ENCODE results near the gene GOLGA6L2.
"Not testable (repeated sequence)": the region's sequence is repeated elsewhere in the genome, so short reads cannot be mapped to it uniquely, and the experiment has no call there.

The GOLGA6L2 gene

DNA sequence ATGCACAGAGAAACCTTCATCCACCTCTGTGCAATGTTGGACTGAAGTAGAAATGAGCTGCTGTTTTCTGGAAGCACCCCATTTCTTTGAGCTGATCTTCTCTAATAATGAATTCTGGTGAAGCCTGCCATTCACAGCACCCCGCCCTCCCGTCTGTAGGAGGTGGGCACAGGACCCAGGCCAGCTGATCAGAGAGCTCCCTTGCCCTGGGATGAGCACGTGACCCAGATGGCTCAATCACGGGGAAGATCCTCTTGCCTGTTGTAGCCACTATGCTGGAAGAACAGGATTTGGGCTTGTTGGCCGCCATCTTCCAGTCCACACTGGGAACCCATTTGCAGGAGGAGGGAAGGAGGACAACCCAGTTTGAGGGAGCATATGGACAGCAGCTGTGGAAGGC is 44.5 kb downstream of the GOLGA6L2 start:
- Histone ChIP-seq H3K27ac (peak overlapping the region; percentile 81), H3K4me3 (no peak overlapping the region), H3K4me1 (peaks cover 0 to 74% (median 18%) of the 10 kb centered on the region in 4 donors), H3K36me3 (no peaks in the 10 kb centered on the region), H3K27me3 (no peaks in the 10 kb centered on the region), H3K9me3 (peaks cover 0 to 4% (median 0%) of the 10 kb centered on the region in 3 donors)
- TF ChIP-seq, protein P1, sequence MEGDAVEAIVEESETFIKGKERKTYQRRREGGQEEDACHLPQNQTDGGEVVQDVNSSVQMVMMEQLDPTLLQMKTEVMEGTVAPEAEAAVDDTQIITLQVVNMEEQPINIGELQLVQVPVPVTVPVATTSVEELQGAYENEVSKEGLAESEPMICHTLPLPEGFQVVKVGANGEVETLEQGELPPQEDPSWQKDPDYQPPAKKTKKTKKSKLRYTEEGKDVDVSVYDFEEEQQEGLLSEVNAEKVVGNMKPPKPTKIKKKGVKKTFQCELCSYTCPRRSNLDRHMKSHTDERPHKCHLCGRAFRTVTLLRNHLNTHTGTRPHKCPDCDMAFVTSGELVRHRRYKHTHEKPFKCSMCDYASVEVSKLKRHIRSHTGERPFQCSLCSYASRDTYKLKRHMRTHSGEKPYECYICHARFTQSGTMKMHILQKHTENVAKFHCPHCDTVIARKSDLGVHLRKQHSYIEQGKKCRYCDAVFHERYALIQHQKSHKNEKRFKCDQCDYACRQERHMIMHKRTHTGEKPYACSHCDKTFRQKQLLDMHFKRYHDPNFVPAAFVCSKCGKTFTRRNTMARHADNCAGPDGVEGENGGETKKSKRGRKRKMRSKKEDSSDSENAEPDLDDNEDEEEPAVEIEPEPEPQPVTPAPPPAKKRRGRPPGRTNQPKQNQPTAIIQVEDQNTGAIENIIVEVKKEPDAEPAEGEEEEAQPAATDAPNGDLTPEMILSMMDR (IDR thresholded peaks at IDR 0.05) = no peak
- DNase-seq = no peak
- intact Hi-C loops (cut with DNase I; ENCODE audit: low total_unique reads) = no loop called here

DNA sequence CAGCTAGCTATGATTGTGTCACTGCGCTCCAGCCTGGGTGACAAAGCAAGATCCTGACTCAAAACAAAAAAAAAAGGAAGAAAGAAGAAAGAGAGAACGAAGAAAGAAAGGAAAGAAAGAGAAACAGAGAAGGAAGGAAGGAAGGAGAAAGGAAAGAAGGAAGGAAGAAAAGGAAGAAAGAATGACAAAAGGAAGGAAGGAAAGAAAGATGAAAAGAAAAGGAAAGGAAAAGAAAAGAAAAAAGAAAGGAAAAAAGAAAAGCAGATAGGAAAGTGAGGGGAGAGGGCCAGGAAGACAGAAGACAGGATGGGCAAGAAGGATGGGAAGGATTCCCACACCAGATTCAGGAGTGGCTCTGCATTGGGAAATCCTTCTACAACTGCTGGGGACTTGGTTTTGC is 44.9 kb downstream of the GOLGA6L2 start:
- Histone ChIP-seq H3K27me3 (no peaks in the 10 kb centered on the region), H3K27ac (peak overlapping the region; percentile 81), H3K4me1 (peaks cover 0 to 78% (median 19%) of the 10 kb centered on the region in 4 donors), H3K9me3 (peaks cover 0 to 4% (median 0%) of the 10 kb centered on the region in 3 donors), H3K4me3 (no peak overlapping the region), H3K36me3 (no peaks in the 10 kb centered on the region)
- no peak for DNase-seq
- intact Hi-C loops (cut with DNase I; ENCODE audit: low total_unique reads) = no loop called here
- TF ChIP-seq, protein P1 (IDR thresholded peaks at IDR 0.05) = no peak

DNA sequence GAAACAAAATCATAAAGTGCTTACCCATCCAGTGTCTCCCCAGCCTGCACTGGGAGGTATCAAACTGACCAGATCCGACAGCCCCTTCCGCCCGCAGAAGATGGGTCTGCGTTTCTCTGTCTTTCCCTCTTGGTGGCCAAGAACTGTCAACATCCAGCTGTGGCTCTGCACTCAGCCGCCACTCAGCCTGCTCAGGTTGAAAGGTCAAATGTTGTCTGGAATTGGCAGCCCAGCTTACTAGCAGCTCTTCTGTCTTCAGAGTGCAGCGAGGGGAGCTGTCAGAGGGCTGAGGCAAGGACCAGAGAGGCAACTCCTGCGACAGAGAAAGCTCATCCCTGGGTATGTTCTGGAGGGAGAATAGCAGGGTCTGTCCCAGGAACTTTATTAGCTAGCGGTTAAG is 45.4 kb downstream of the GOLGA6L2 start:
- Histone ChIP-seq H3K36me3 (no peaks in the 10 kb centered on the region), H3K4me1 (peaks cover 0 to 81% (median 19%) of the 10 kb centered on the region in 4 donors), H3K27ac (peak overlapping the region; percentile 81), H3K4me3 (no peak overlapping the region), H3K27me3 (no peaks in the 10 kb centered on the region), H3K9me3 (peaks cover 0 to 4% (median 0%) of the 10 kb centered on the region in 3 donors)
- TF ChIP-seq, protein P1 (IDR thresholded peaks at IDR 0.05) = no peak
- intact Hi-C loops (cut with DNase I; ENCODE audit: low total_unique reads) = no loop called here
- no peak for DNase-seq

DNA sequence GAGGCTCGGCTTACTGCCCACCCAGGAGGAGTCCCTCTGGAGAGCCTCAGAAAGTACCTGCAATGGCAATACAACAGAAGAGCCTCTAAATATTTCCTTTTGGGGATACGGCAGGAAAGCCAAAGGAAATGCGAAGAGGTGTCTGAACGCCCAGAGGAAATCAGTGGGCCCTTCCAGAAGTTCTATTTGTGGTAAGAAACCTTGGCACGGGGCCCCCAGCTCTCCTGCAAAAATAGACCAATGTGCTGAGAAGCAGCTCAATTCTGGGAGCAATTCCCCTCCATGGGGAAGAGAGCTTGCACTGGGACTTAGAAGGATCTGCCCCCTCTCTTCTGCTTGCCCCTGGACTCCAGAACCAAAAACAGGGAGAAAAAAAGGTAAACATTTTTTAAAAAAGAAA is 47.8 kb downstream of the GOLGA6L2 start:
- H3K4me1 ChIP-seq = peaks cover 0 to 68% (median 16%) of the 10 kb centered on the region in 4 donors
- peak; percentile 69 to 87 for DNase-seq
- intact Hi-C loops (cut with DNase I; ENCODE audit: low total_unique reads); H3K9me3 ChIP-seq; H3K36me3 ChIP-seq; H3K27me3 ChIP-seq; H3K4me3 ChIP-seq: not testable (repeated sequence)
- peak overlapping the region; percentile 61 to 81 for H3K27ac ChIP-seq

DNA sequence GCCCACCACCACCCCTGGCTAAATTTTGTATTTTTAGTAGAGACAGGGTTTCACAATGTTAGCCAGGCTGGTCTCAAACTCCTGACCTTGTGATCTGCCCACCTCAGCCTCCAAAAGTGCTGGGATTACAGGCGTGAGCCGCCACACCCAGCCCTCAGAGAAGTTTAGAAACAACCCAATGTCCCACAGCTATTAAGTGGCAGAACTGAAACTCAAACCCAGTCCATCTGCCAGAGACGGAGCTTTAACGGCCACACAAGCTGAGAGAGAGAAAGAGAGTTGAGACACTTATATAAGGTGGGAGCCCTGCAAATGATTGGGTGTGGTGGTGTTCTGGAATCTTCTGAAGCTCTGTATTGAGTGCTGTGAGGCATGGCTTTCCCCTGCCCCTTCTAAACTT is 48.7 kb downstream of the GOLGA6L2 start:
- H3K27me3 ChIP-seq; intact Hi-C loops (cut with DNase I; ENCODE audit: low total_unique reads); H3K9me3 ChIP-seq; DNase-seq; H3K36me3 ChIP-seq; H3K4me3 ChIP-seq: not testable (repeated sequence)
- peak overlapping the region; percentile 61 to 81 for H3K27ac ChIP-seq
- peaks cover 0 to 66% (median 16%) of the 10 kb centered on the region in 4 donors for H3K4me1 ChIP-seq

DNA sequence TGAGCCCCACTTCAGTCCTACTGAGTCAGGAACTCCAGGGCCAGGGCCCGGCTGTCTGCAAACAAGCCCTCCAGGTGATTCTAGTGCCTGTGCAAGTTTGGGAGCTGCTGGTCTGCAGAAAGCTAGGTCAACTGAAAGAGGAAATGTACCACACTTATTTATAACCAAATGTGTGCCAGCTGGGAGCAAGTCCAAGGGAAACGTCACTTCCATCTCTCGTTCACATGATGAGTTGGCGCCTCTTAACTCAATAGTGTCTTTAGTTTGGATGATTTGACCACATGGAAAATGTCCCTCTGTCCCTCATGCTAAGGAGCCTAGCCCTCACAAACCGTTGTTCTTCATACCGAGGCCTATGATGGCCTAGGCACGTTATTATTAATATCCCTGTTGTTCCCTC is 49.3 kb downstream of the GOLGA6L2 start:
- peak; percentile 39 to 80 for DNase-seq

More for the DNA sequence above, 49.3 kb downstream of the GOLGA6L2 start:
- Histone ChIP-seq H3K36me3 (no peaks in the 10 kb centered on the region), H3K27me3 (no peaks in the 10 kb centered on the region), H3K27ac (peak overlapping the region; percentile 61 to 81), H3K9me3 (no peaks in the 10 kb centered on the region), H3K4me3 (no peak overlapping the region), H3K4me1 (peaks cover 0 to 60% (median 14%) of the 10 kb centered on the region in 4 donors)
- intact Hi-C loops (cut with DNase I; ENCODE audit: low total_unique reads) = no loop called here
- TF ChIP-seq, protein P1 (IDR thresholded peaks at IDR 0.05) = no peak
